ACC112 (cell line): ENCODE data around the gene GRM7.

Experiments used
- H2AFZ ChIP-seq: fragments of 200-600 bp; sonication (generic); one replicate; pipeline ENCODE4 v1.6.0; 2017; ENCODE audit warnings: antibody characterized with exemption, low read length; ENCODE audit not compliant: unreplicated experiment
- H3K27ac ChIP-seq: fragments of 200-600 bp; sonication (generic); 2 replicates; pipeline ENCODE4 v1.5.1; 2014; ENCODE audit warnings: low read depth, mild to moderate bottlenecking, antibody characterized with exemption, low read length, moderate library complexity
- H3K27me3 ChIP-seq: fragments of 200-600 bp; sonication (generic); 2 replicates; pipeline ENCODE4 v1.6.1; 2014; ENCODE audit warnings: mild to moderate bottlenecking, antibody characterized with exemption, low read length, moderate library complexity, mixed read lengths; ENCODE audit not compliant: insufficient read depth
- H3K36me3 ChIP-seq: fragments of 200-600 bp; sonication (generic); 2 replicates; pipeline ENCODE4 v1.6.1; 2016; ENCODE audit warnings: mild to moderate bottlenecking, antibody characterized with exemption, low read length, moderate library complexity, mixed read lengths; ENCODE audit not compliant: insufficient read depth
- H3K4me1 ChIP-seq: fragments of 200-600 bp; sonication (generic); one replicate; pipeline ENCODE4 v1.6.1; 2016; ENCODE audit warnings: low read length, mixed read lengths; ENCODE audit not compliant: insufficient read depth, unreplicated experiment, control insufficient read depth
- H3K4me3 ChIP-seq: fragments of 200-600 bp; sonication (generic); 2 replicates; pipeline ENCODE4 v1.5.1; 2014; ENCODE audit warnings: mild to moderate bottlenecking, low read depth, low read length
- H3K79me2 ChIP-seq: fragments of 200-600 bp; sonication (generic); one replicate; pipeline ENCODE4 v1.6.0; 2016; ENCODE audit warnings: low read length; ENCODE audit not compliant: control insufficient read depth, unreplicated experiment, insufficient read depth

Gene GRM7

GRCh38 chr3:7562892-7563291 is 702.0 kb downstream of the GRM7 start:
- H2AFZ ChIP-seq, result no peak overlapping the region
- no peak overlapping the region for H3K4me3 ChIP-seq
- peaks cover 3% of the 10 kb centered on the region; the same call in 1 of the 2 replicates for H3K27me3 ChIP-seq
- H3K79me2 ChIP-seq, result no peaks in the 10 kb centered on the region
- H3K27ac ChIP-seq, result no peak overlapping the region
- no peaks in the 10 kb centered on the region for H3K36me3 ChIP-seq
- H3K4me1 ChIP-seq, result no peaks in the 10 kb centered on the region

- H3K4me3 ChIP-seq, result no peak overlapping the region
- H3K27me3 ChIP-seq, result peaks cover 3% of the 10 kb centered on the region; the same call in 1 of the 2 replicates
- no peaks in the 10 kb centered on the region for H3K36me3 ChIP-seq
- H2AFZ ChIP-seq, result no peak overlapping the region
- no peak overlapping the region for H3K27ac ChIP-seq
- H3K4me1 ChIP-seq, result no peaks in the 10 kb centered on the region
- H3K79me2 ChIP-seq, result no peaks in the 10 kb centered on the region
Observed at GRCh38 chr3:7565574-7565973, 704.7 kb downstream of the GRM7 start.

- Histone ChIP-seq H2AFZ (no peak overlapping the region), H3K4me1 (no peaks in the 10 kb centered on the region), H3K36me3 (no peaks in the 10 kb centered on the region), H3K79me2 (no peaks in the 10 kb centered on the region), H3K4me3 (no peak overlapping the region), H3K27me3 (peaks cover 3% of the 10 kb centered on the region; the same call in 1 of the 2 replicates), H3K27ac (no peak overlapping the region)
Observed at GRCh38 chr3:7567160-7567559, 706.2 kb downstream of the GRM7 start.

GRCh38 chr3:7568526-7569184 is 707.7 kb downstream of the GRM7 start:
- Histone ChIP-seq H3K79me2 (no peaks in the 10 kb centered on the region), H3K4me3 (no peak overlapping the region), H3K36me3 (no peaks in the 10 kb centered on the region), H3K27me3 (no peaks in the 10 kb centered on the region), H3K4me1 (no peaks in the 10 kb centered on the region), H2AFZ (no peak overlapping the region), H3K27ac (no peak overlapping the region)

- no peaks in the 10 kb centered on the region for H3K79me2 ChIP-seq
- no peak overlapping the region for H2AFZ ChIP-seq
- no peak overlapping the region for H3K4me3 ChIP-seq
- no peaks in the 10 kb centered on the region for H3K4me1 ChIP-seq
- no peaks in the 10 kb centered on the region for H3K27me3 ChIP-seq
- no peaks in the 10 kb centered on the region for H3K36me3 ChIP-seq
- no peak overlapping the region for H3K27ac ChIP-seq
Observed at GRCh38 chr3:7573330-7573729, 712.4 kb downstream of the GRM7 start.

DNA sequence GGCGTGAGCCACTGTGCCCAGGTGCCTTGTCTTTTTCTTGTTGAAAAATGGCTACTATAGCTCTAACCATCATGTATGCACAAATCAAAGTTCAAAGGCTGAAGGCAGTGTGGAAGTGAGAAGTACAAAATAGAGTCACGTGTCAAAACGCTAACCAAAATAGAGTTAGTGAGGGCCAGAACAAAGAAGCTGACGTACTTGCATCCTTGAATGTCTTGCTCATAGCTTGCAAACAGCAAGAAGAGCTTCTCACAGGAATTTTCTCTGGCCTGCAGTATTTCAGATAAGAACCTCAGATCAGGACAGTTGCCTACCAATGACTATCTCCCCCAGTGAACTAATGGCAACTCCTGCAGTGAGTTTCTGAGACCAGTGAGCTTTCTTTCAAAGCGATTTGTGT is 713.5 kb downstream of the GRM7 start:
- Histone ChIP-seq H3K79me2 (no peaks in the 10 kb centered on the region), H3K4me1 (no peaks in the 10 kb centered on the region), H3K36me3 (no peaks in the 10 kb centered on the region), H3K27ac (no peak overlapping the region), H2AFZ (no peak overlapping the region), H3K4me3 (no peak overlapping the region), H3K27me3 (no peaks in the 10 kb centered on the region)

- Histone ChIP-seq H3K79me2 (no peaks in the 10 kb centered on the region), H3K4me3 (no peak overlapping the region), H3K27me3 (no peaks in the 10 kb centered on the region), H3K4me1 (no peaks in the 10 kb centered on the region), H3K36me3 (no peaks in the 10 kb centered on the region), H3K27ac (no peak overlapping the region), H2AFZ (no peak overlapping the region)
Observed at GRCh38 chr3:7576071-7576470, 715.2 kb downstream of the GRM7 start.

GRCh38 chr3:7576506-7576905 is 715.6 kb downstream of the GRM7 start:
- no peaks in the 10 kb centered on the region for H3K4me1 ChIP-seq
- H3K79me2 ChIP-seq, result no peaks in the 10 kb centered on the region
- H3K27ac ChIP-seq, result no peak overlapping the region
- no peak overlapping the region for H3K4me3 ChIP-seq
- H3K36me3 ChIP-seq, result no peaks in the 10 kb centered on the region
- no peaks in the 10 kb centered on the region for H3K27me3 ChIP-seq
- no peak overlapping the region for H2AFZ ChIP-seq

DNA sequence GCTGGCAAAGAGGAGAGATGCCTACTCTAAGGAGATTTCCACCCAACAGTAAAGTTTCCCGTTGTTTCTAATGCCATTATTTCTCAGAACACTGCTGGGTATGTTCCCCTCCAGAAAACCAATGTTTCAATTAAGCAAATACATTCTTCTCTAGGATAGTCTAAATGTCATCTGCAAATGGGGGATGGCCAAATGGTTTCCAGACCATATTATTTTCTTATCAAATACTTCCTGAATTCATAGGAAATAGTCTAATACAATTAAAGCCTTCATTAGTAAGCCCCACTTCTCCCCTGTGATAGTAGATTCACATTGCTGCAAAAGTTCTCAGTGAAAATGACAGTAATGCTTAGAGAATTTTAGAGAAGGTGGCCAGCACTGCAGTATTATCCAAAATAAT is 716.6 kb downstream of the GRM7 start:
- H3K36me3 ChIP-seq, result no peaks in the 10 kb centered on the region
- H3K4me1 ChIP-seq, result no peaks in the 10 kb centered on the region
- no peaks in the 10 kb centered on the region for H3K27me3 ChIP-seq
- no peak overlapping the region for H2AFZ ChIP-seq
- no peak overlapping the region for H3K4me3 ChIP-seq
- H3K79me2 ChIP-seq, result no peaks in the 10 kb centered on the region
- no peak overlapping the region for H3K27ac ChIP-seq

- H3K4me1 ChIP-seq, result no peaks in the 10 kb centered on the region
- H3K27ac ChIP-seq, result no peak overlapping the region
- H3K79me2 ChIP-seq, result no peaks in the 10 kb centered on the region
- no peaks in the 10 kb centered on the region for H3K27me3 ChIP-seq
- no peaks in the 10 kb centered on the region for H3K36me3 ChIP-seq
- no peak overlapping the region for H2AFZ ChIP-seq
- no peak overlapping the region for H3K4me3 ChIP-seq
Observed at GRCh38 chr3:7581831-7582230, 720.9 kb downstream of the GRM7 start.

DNA sequence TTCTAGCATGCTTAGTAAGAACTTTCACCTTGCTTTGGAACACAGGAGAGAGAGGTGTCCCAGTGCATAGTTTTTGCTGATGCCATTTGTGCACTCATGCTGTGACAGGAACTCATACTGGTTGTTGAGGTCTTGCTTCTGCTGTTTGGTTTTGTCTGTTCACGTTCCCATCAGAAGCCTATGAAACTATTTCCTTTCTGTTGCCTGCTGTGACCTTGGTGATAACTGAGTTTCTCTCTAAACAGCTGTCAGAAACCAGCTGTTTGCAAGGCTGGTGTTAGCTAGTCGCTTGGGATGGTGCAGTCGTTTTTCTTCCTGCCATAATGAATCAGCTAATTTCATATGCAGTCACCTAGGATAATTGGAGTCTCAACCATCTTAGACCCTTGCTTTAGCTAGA is 724.1 kb downstream of the GRM7 start:
- H2AFZ ChIP-seq, result no peak overlapping the region
- no peaks in the 10 kb centered on the region for H3K36me3 ChIP-seq
- H3K79me2 ChIP-seq, result no peaks in the 10 kb centered on the region
- H3K27me3 ChIP-seq, result no peaks in the 10 kb centered on the region
- H3K4me1 ChIP-seq, result no peaks in the 10 kb centered on the region
- no peak overlapping the region for H3K27ac ChIP-seq
- no peak overlapping the region for H3K4me3 ChIP-seq
